Endothelial cell (in vitro differentiated cells): ENCODE data around the gene PIP4K2C. TPM values are rescaled to one million over a fixed set of nuclear protein-coding genes. Genes with fewer than 3 reads are reported as not detected.
"Not testable (repeated sequence)": the region's sequence is repeated elsewhere in the genome, so short reads cannot be mapped to it uniquely, and the experiment has no call there.

Experiments
- DNase-seq: peaks from one replicate; pipeline ENCODE4 v3.0.0; 2021; ENCODE audit warnings: low spot score
- H3K27ac Mint-ChIP-seq: one replicate; pipeline ENCODE4 v1.8.0; 2021; ENCODE audit warnings: mixed read lengths, inconsistent platforms; ENCODE audit not compliant: unreplicated experiment
- H3K27me3 Mint-ChIP-seq: one replicate; pipeline ENCODE4 v1.8.0; 2021; ENCODE audit warnings: mild to moderate bottlenecking, moderate library complexity, mixed read lengths, inconsistent platforms; ENCODE audit not compliant: unreplicated experiment
- H3K36me3 Mint-ChIP-seq: one replicate; pipeline ENCODE4 v1.8.0; 2021; ENCODE audit warnings: mild to moderate bottlenecking, low read depth, mixed read lengths, inconsistent platforms; ENCODE audit not compliant: unreplicated experiment
- H3K4me1 Mint-ChIP-seq: one replicate; pipeline ENCODE4 v1.8.0; 2021; ENCODE audit warnings: mild to moderate bottlenecking, mixed read lengths, inconsistent platforms; ENCODE audit not compliant: unreplicated experiment
- H3K4me3 Mint-ChIP-seq: one replicate; pipeline ENCODE4 v1.8.0; 2021; ENCODE audit warnings: mild to moderate bottlenecking, mixed read lengths, inconsistent platforms; ENCODE audit not compliant: unreplicated experiment
- H3K9me3 Mint-ChIP-seq: one replicate; pipeline ENCODE4 v1.8.0; 2021; ENCODE audit warnings: mixed read lengths, inconsistent platforms; ENCODE audit not compliant: unreplicated experiment
- CTCF ChIP-seq: fragments of 200-600 bp; sonication (generic); IDR thresholded peaks from one replicate; pipeline ENCODE4 v1.5.0; 2021; ENCODE audit warnings: antibody characterized with exemption; ENCODE audit not compliant: unreplicated experiment
- total RNA-seq: library from RNA; stranded (reverse); fragmentation: NEBNext Ultra II Directional; extraction: Animal tissue kit (Norgen Biotek cat#: 25700); gene quantifications from one replicate; pipeline ENCODE4 v1.2.1, GENCODE V29; 2021; ENCODE audit not compliant: unreplicated experiment

The PIP4K2C gene
- total RNA-seq, 1 donor from 2014 or later = 18.5 TPM

GRCh38 chr12:57631566-57632072, 40.6 kb downstream of the PIP4K2C start:
- TF ChIP-seq CTCF = no peak
- Mint-ChIP-seq H3K27ac (no peak overlapping the region), H3K4me1 (peaks cover 5% of the 10 kb centered on the region), H3K4me3 (no peak overlapping the region), H3K9me3 (no peaks in the 10 kb centered on the region), H3K27me3 (peaks cover 24% of the 10 kb centered on the region), H3K36me3 (no peaks in the 10 kb centered on the region)
- DNase-seq = peak; percentile 2

GRCh38 chr12:57632073-57632957, 41.3 kb downstream of the PIP4K2C start:
- Mint-ChIP-seq H3K27ac (no peak overlapping the region), H3K4me3 (no peak overlapping the region), H3K9me3 (no peaks in the 10 kb centered on the region), H3K27me3 (peaks cover 19% of the 10 kb centered on the region), H3K4me1 (peaks cover 3% of the 10 kb centered on the region), H3K36me3 (no peaks in the 10 kb centered on the region)
- TF ChIP-seq CTCF = no peak
- DNase-seq = peak; percentile 16

DNA sequence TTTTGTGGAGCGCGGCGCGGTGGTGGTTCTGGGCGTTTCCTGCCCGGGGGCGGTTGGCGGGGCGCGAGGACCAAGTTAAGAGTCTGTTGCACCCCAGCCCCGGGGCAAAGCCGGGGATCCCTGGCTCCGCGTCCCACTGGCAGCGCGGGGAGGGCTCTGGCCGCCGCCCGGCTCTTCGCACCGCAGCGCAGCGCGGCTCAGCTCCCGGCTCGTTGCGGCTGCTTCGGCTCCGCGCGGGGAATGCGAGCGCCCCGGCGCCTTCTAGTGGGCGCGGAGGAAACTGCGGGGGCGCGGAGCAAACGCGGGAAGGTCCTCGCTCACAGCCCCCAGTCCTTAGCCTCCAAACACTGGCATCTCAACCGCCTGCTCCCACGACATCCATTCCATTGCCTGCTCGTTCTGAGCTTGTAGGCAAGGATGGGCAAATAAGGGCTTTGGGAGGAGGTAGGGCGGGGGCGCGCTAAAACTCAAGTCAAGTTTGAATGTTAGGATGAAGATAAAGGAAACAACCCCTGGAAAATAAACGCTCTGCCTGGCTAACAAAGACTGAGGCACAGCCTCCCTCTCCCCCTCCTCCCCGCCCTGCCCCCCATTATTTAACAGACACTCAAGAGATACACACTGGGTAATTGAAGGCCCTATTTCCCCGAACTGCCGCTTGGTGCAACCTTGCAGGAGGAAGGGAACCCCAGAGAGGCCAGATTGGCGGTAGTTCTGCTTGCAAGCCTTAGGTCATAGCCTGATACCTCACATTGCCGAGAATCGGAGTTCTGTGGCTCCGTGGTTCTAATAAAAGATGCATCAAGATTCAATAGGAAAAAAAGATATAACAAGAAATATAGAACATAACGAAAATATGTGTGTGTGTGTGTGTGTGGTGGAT, 42.2 kb downstream of the PIP4K2C start, which contains the start of gene B4GALNT1:
Gene B4GALNT1, minus strand, starts transcription at position 244 of the 883 bp plus-strand sequence. CDS start 1,069 bp downstream, outside the sequence.
- TF ChIP-seq CTCF = peak; percentile 74
- peaks cover 16% of the 10 kb centered on the region for H3K27me3 Mint-ChIP-seq
- H3K4me1 Mint-ChIP-seq = peaks cover 3% of the 10 kb centered on the region
- H3K9me3 Mint-ChIP-seq = no peaks in the 10 kb centered on the region
- H3K27ac Mint-ChIP-seq = no peak within 1 kb of the TSS
- H3K36me3 Mint-ChIP-seq = no peaks in the 10 kb centered on the region
- H3K4me3 Mint-ChIP-seq = no peak within 1 kb of the TSS
- DNase-seq = peak; percentile 83

- not testable (repeated sequence) for H3K4me1 Mint-ChIP-seq, DNase-seq, H3K4me3 Mint-ChIP-seq, H3K36me3 Mint-ChIP-seq, H3K9me3 Mint-ChIP-seq, H3K27ac Mint-ChIP-seq, H3K27me3 Mint-ChIP-seq
Observed at GRCh38 chr12:57636731-57637130, 45.7 kb downstream of the PIP4K2C start.

DNA sequence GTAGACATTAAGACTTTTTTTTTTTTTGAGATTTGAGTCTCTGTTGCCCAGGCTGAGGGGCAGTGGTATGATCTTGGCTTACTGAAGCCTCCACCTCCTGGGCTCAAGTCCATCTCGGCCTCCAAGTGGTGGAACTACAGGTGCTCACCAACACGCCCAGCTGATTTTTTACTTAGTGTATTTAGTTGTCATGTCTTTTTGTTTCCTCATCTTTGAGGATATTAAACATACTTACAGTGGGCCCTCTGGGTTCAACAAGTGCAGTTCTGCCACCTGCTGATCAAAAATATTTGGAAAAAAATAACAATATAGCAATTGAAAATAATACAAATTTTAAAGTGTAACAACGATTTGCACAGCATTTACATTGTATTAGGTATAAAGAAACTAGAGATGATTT, 46.4 kb downstream of the PIP4K2C start:
- DNase-seq = no peak
- Mint-ChIP-seq H3K36me3 (no peaks in the 10 kb centered on the region), H3K27me3 (no peaks in the 10 kb centered on the region), H3K4me3 (no peak overlapping the region), H3K4me1 (no peaks in the 10 kb centered on the region), H3K9me3 (no peaks in the 10 kb centered on the region), H3K27ac (no peak overlapping the region)
- no peak for TF ChIP-seq CTCF
